Measurements from ENCODE around the gene RAB12.
"Not testable (repeated sequence)": the region's sequence is repeated elsewhere in the genome, so short reads cannot be mapped to it uniquely, and the experiment has no call there.

Gene RAB12

GRCh38 chr18:8614875-8615274 lies 5.6 kb downstream of the RAB12 start:
- no peak for DNase-seq

DNA sequence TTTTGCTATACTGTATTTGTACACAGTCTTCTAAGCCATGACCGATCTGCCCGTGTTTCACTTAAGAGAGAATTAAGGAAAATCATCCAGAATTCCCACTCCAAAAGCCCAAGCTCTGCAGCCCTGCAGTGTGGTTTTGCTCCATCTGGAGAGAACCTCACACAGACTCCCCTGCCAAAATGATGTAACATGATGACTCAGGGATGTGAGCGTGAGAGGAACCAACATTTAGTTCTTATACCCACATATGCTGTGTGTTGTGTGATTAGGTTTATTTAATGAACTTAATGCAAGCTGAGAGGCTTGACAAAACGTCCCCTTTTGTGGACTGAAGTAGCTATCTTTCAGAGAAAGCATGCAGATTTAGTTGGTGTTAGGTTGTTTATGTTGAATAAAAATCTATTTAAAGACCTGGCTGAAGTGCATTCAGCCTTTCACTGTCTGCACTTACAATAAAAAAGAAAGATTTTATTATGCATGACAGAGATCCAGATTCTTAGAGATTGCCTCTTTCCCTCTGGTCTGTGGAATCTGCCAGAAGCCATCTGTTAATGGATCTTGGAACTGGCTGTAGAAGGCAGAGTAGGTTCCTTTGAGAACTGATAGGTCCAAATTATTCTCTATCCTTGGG lies 6.3 kb downstream of the RAB12 start:
- no peak for DNase-seq

DNA sequence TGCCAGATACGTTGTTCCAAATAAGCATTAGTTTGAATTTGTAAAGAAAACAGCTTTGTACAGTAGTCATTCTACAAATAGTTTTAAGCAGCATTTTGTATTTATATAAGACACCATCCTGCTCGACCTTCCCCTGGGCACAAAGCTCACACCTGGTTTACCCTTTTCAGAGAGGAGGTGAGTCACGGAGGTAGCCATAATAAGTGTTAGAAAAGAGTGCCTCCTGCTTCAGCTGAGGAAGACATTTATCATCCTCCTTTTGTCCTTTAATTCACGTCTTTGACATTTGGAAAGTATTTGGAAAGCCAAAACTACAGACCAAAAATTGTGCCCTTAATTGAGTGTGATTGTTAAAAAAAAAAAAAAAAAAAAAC lies 6.8 kb downstream of the RAB12 start:
- no peak for DNase-seq

GRCh38 chr18:8617907-8618306 lies 8.7 kb downstream of the RAB12 start:
- DNase-seq, result no peak

GRCh38 chr18:8619041-8619440 lies 9.8 kb downstream of the RAB12 start:
- no peak for DNase-seq

DNA sequence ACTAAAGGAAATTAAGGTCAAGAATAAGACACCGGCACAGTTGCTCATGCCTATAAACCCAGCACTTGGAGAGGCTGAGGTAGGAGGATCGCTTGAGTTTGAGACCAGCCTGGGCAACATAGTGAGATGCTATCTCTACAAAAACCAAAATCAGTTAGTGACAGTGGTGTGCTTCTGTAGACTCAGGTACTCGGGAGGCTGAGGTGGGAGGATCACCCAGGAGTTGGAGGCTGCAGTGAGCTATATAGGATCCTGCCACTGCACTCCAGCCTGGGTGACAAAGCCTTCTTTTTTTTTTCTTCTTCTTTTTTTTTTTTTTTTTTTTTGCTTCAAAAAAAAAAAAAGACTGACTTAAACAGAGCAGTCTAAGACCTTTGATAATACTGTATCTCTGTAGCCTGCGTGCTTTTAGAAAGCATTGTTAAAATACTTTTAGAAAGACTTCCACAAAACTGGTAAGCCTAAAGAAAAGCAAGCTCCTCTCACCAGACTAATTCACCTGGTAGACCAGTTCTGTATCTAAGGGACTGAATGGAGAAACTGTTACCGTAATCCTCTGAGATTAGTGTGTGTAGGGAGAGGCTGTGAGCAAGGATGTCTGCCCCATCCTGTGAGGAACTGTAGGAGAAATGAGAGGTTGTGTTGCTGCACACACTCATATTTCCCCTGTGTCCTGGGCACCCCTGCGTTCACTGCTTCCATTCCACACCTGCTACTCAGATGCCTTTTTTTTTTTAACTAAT lies 10.8 kb downstream of the RAB12 start:
- no peak for DNase-seq

- DNase-seq, result no peak
These were observed 11.6 kb downstream of the RAB12 start for GRCh38 chr18:8620845-8621244.

DNA sequence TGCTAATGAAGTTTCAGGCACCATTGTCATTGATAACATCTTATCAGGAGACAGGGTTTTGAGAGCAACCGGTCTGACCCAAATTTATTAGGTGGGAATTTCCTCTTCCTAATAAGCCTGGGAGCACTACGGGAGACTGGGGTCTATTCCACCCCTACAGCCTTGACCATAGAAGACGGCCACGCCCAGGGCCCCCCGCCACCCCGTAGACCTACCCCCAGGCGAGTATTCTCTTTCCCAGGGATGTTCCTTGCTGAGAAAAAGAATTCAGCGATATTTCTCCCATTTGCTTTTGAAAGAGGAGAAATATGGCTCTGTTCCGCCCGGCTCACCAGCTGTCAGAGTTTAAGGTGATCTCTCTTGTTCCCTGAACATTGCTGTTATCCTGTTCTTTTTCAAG lies 13.4 kb downstream of the RAB12 start:
- DNase-seq, result not testable (repeated sequence)

- DNase-seq, result no peak
These were observed 14.4 kb downstream of the RAB12 start for GRCh38 chr18:8623549-8624106.

GRCh38 chr18:8625461-8626092 lies 16.3 kb downstream of the RAB12 start:
- no peak for DNase-seq

DNA sequence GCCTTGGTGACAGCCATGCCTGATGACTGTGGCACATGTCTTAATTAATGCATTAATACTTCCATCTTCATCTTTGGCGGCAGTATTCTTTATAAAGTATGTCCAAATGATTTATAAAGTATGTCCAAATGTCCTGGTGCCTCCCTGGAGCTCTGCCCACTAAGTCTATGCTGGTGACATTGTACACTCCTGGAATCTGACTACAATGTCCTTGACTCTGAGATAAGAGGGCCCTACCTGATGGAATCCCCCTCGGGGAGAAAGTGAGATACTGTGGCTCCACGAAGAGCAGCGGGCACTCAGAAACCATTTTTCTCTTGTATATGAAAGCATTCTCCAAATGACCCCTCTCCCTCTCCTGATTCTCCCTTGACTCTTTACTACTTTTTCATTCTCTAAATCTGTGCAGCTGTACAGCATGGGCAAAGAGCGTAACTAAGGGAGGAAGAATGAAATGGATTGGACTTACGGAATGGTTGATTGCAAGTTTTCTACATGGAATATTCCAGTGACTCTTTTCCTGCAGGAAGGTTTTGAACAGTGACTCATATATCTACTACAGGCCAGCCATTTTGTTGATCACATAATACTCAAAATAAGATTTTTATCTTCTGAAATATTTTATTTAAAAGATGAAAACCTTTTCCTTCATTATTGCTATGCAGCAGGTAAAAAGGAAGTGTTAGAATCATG lies 17.3 kb downstream of the RAB12 start:
- DNase-seq, result no peak

- no peak for DNase-seq
These were observed 17.9 kb downstream of the RAB12 start for GRCh38 chr18:8627107-8627472.

GRCh38 chr18:8627540-8627939 lies 18.3 kb downstream of the RAB12 start:
- DNase-seq, result no peak

DNA sequence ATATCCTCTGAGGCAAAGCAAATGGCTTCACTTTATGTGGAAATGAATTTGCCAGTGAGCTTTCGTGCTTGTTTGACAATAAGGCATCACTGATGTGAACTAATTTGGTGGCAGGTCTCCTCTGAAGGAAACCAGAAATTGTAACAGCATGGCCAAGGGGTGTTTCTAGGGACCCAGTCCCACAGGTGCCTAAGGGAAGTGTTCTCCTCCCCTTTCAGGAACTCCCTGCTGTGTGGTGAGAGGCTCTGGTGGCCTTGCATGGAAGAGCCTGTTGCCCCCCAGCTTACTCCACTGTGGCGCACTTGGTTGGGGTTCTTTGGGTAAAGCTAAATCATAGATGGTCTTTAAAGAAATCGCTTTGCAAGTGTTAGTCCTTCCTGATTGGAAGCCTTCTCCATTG lies 20.4 kb downstream of the RAB12 start:
- DNase-seq, result no peak

- no peak for DNase-seq
These were observed 21.3 kb downstream of the RAB12 start for GRCh38 chr18:8630546-8630945.

DNA sequence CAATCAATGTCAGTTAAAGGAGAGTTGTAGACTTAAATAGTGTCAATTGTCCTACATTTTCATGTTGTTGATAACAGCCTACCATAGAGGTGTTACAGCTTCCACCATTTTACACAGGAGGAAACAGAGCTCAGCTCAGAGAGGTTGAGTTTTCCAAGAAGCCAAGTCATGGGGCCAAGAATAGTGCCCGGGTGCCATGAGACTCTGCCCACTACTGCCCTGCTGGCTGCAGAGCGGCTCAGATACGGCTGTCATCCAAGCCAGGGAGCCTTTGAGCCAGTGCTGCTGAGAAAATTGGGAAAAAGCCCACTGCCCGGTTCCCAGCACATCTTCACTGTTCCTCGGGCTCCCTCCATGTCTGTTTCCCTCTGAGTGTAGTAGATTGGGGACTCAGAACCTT lies 22.0 kb downstream of the RAB12 start:
- DNase-seq, result no peak

GRCh38 chr18:8632386-8632785 lies 23.1 kb downstream of the RAB12 start:
- DNase-seq, result no peak

DNA sequence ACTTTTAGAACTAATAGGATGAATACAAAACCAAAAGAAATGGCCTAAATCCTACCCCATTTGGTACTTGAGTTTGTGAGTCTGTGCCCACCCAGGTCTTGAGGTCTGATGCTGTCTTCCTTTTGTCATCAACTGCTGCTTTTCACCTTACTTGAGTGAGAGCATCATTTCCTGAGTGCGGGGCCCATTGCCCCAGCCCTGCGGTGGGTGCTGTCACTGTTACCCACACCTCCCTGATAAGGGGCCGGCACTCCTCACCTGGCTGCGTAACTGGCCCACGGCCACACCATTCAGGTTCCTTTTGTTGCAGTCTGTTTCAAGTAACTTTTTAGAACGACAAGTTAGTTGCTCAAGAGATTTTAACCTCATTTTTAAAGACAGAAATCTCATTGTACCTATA lies 25.3 kb downstream of the RAB12 start:
- DNase-seq, result no peak

- DNase-seq, result no peak
These were observed 25.9 kb downstream of the RAB12 start for GRCh38 chr18:8635087-8635486.

DNA sequence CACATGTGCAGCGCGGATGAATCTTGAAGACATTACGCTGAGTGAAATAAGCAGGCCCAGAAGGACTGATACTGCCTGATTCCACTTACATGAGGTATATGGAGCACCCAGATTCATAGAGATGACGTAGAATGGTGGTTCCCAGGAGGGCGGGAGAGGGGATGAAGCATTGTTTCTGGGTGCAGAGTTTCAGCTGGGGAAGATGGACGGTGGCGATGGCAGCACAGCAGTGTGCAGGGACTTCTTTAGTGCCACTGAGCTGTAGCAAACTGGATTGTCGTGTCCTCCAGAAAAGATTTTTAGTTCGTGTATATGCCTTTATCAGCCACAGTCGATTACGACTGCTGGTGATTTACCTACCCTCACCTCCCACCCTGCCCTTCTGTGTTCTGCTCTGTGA lies 30.5 kb downstream of the RAB12 start:
- no peak for DNase-seq

DNA sequence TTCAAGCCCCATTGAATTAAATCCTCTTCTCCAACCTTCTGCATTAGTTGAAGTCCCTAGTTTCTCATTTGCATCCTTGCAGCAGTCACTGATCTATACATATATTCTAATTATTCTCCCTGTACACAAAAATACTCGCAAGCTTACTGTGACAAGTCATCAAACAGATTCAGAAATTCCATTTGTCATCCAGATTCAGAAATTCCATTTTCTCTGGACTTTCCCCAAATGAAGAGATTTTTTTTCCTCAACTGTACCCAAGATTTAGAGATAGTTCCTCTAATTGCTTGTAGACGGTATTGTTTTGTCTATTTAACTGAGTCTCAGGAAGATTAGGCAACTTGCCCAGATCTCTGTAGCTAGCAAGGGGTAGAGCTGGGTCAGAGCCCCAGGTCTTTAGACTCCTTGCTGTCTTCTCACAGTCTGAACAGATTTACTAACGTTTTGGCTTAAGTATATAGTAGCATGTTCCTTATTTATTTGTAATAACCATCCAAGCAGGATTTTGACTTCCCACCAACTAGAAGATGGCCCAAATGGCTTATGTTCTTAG lies 34.2 kb downstream of the RAB12 start:
- DNase-seq, result no peak

- not testable (repeated sequence) for DNase-seq
These were observed 38.1 kb downstream of the RAB12 start for GRCh38 chr18:8647359-8647758.

Measured in stimulated activated naive CD4-positive, alpha-beta T cell (primary cell).